IPS-15b (cell line): ENCODE results near the gene RPLP2.

Experiments used
- H3K27me3 ChIP-seq: one replicate; pipeline ENCODE4 v1.6.1; 2013; ENCODE audit warnings: low read length; ENCODE audit not compliant: control insufficient read depth, insufficient read depth
- H3K36me3 ChIP-seq: one replicate; pipeline ENCODE4 v1.6.1; 2013; ENCODE audit warnings: low read length; ENCODE audit not compliant: control insufficient read depth, insufficient read depth
- H3K4me1 ChIP-seq: one replicate; pipeline ENCODE4 v1.6.1; 2013; ENCODE audit warnings: mild to moderate bottlenecking, low read length; ENCODE audit not compliant: control insufficient read depth, insufficient read depth
- H3K4me3 ChIP-seq: one replicate; pipeline ENCODE4 v1.5.1; 2013; ENCODE audit warnings: low read depth, low read length
- H3K9ac ChIP-seq: one replicate; pipeline ENCODE4 v1.6.1; 2013; ENCODE audit warnings: low read depth, mild to moderate bottlenecking, low read length
- H3K9me3 ChIP-seq: one replicate; pipeline ENCODE4 v1.6.1; 2013; ENCODE audit warnings: mild to moderate bottlenecking, low read length; ENCODE audit not compliant: control insufficient read depth, insufficient read depth

RPLP2 gene

GRCh38 chr11:795634-796564 lies 13.9 kb upstream of the RPLP2 start:
- peak overlapping the region; percentile 24 for H3K9ac ChIP-seq
- H3K4me1 ChIP-seq = peaks cover 6% of the 10 kb centered on the region

GRCh38 chr11:796565-797295 lies 13.0 kb upstream of the RPLP2 start:
- peaks cover 42% of the 10 kb centered on the region for H3K36me3 ChIP-seq

More at GRCh38 chr11:795634-796564, 13.9 kb upstream of the RPLP2 start:
- Histone ChIP-seq H3K4me3 (peak overlapping the region; percentile 74), H3K9me3 (no peaks in the 10 kb centered on the region), H3K27me3 (no peaks in the 10 kb centered on the region), H3K36me3 (peaks cover 43% of the 10 kb centered on the region)

GRCh38 chr11:797296-798092 lies 12.3 kb upstream of the RPLP2 start:
- Histone ChIP-seq H3K4me1 (peaks cover 4% of the 10 kb centered on the region), H3K9me3 (no peaks in the 10 kb centered on the region), H3K36me3 (peaks cover 42% of the 10 kb centered on the region), H3K4me3 (peak overlapping the region; percentile 74), H3K27me3 (no peaks in the 10 kb centered on the region), H3K9ac (no peak overlapping the region)

More at GRCh38 chr11:796565-797295, 13.0 kb upstream of the RPLP2 start:
- Histone ChIP-seq H3K27me3 (no peaks in the 10 kb centered on the region), H3K4me3 (peak overlapping the region; percentile 74), H3K4me1 (peaks cover 4% of the 10 kb centered on the region), H3K9ac (peak overlapping the region; percentile 24), H3K9me3 (no peaks in the 10 kb centered on the region)

GRCh38 chr11:798093-798713 lies 11.6 kb upstream of the RPLP2 start, which contains the start of gene SLC25A22:
SLC25A22 (minus strand) TSS chr11:798281; CDS start chr11:795006, 3,275 bp downstream.
- no peaks in the 10 kb centered on the region for H3K9me3 ChIP-seq
- peak within 1 kb of the TSS; percentile 74 for H3K4me3 ChIP-seq
- peaks cover 4% of the 10 kb centered on the region for H3K4me1 ChIP-seq
- no peaks in the 10 kb centered on the region for H3K27me3 ChIP-seq
- no peak within 1 kb of the TSS for H3K9ac ChIP-seq
- peaks cover 44% of the 10 kb centered on the region for H3K36me3 ChIP-seq

- no peaks in the 10 kb centered on the region for H3K9me3 ChIP-seq
- H3K4me1 ChIP-seq = peaks cover 6% of the 10 kb centered on the region
- no peaks in the 10 kb centered on the region for H3K27me3 ChIP-seq
- H3K9ac ChIP-seq = no peak overlapping the region
- no peak overlapping the region for H3K4me3 ChIP-seq
- peaks cover 30% of the 10 kb centered on the region for H3K36me3 ChIP-seq
Observed at GRCh38 chr11:799641-800316, 10.0 kb upstream of the RPLP2 start.

- Histone ChIP-seq H3K27me3 (no peaks in the 10 kb centered on the region), H3K4me1 (peaks cover 6% of the 10 kb centered on the region), H3K9ac (no peak overlapping the region), H3K4me3 (no peak overlapping the region), H3K9me3 (no peaks in the 10 kb centered on the region), H3K36me3 (peaks cover 30% of the 10 kb centered on the region)
Observed at GRCh38 chr11:800473-800872, 9.3 kb upstream of the RPLP2 start.

GRCh38 chr11:801097-801780 lies 8.5 kb upstream of the RPLP2 start:
- Histone ChIP-seq H3K4me1 (peaks cover 6% of the 10 kb centered on the region), H3K36me3 (peaks cover 30% of the 10 kb centered on the region)

GRCh38 chr11:802018-802617 lies 7.6 kb upstream of the RPLP2 start:
- Histone ChIP-seq H3K9ac (no peak overlapping the region), H3K27me3 (no peaks in the 10 kb centered on the region), H3K4me3 (no peak overlapping the region), H3K9me3 (no peaks in the 10 kb centered on the region), H3K4me1 (peaks cover 3% of the 10 kb centered on the region), H3K36me3 (peaks cover 30% of the 10 kb centered on the region)

More at GRCh38 chr11:801097-801780, 8.5 kb upstream of the RPLP2 start:
- Histone ChIP-seq H3K9me3 (no peaks in the 10 kb centered on the region), H3K27me3 (no peaks in the 10 kb centered on the region), H3K4me3 (no peak overlapping the region), H3K9ac (no peak overlapping the region)

- peaks cover 3% of the 10 kb centered on the region for H3K4me1 ChIP-seq
- H3K27me3 ChIP-seq = no peaks in the 10 kb centered on the region
- no peaks in the 10 kb centered on the region for H3K9me3 ChIP-seq
- H3K9ac ChIP-seq = no peak overlapping the region
- H3K36me3 ChIP-seq = peaks cover 30% of the 10 kb centered on the region
- H3K4me3 ChIP-seq = no peak overlapping the region
Observed at GRCh38 chr11:802693-803466, 6.9 kb upstream of the RPLP2 start.

- H3K4me3 ChIP-seq = no peak overlapping the region
- H3K27me3 ChIP-seq = no peaks in the 10 kb centered on the region
- no peaks in the 10 kb centered on the region for H3K9me3 ChIP-seq
- peaks cover 3% of the 10 kb centered on the region for H3K4me1 ChIP-seq
- H3K36me3 ChIP-seq = peaks cover 30% of the 10 kb centered on the region
- no peak overlapping the region for H3K9ac ChIP-seq
Observed at GRCh38 chr11:803467-803742, 6.4 kb upstream of the RPLP2 start.
